Keratinocyte (primary cell): Measurements from ENCODE around the gene MAPRE2. TPM values are rescaled to one million over a fixed set of nuclear protein-coding genes. Genes with fewer than 3 reads are reported as not detected.

Experiments
- DNase-seq: peaks from one replicate; pipeline ENCODE4 v3.0.0-alpha.2; 2011; ENCODE audit warnings: low read depth, missing footprints, low spot score
- FAIRE-seq: peaks from 2 replicates; lab custom pipeline; 2011; peaks lifted over from hg19 to GRCh38; lab: Jason Lieb, UNC
- H2AFZ ChIP-seq: 2 replicates; pipeline ENCODE4 v1.6.0; 2012; ENCODE audit warnings: low read length, control low read depth, inconsistent platforms; ENCODE audit not compliant: control insufficient read depth
- H3K27ac ChIP-seq: 2 replicates; pipeline ENCODE4 v1.5.1; 2011; ENCODE audit warnings: low read length; ENCODE audit not compliant: control insufficient read depth, insufficient read depth
- H3K27me3 ChIP-seq: 3 replicates; pipeline ENCODE4 v1.6.0; 2011; ENCODE audit warnings: low read length; ENCODE audit not compliant: control insufficient read depth, insufficient read depth; ENCODE audit errors: extremely low read depth
- H3K36me3 ChIP-seq, 2 experiments: 2 replicates in 1 of 2; 3 replicates in 1 of 2; pipeline ENCODE4 v1.5.1; 2011; ENCODE audit warnings: low read length in 2 of 2, mild to moderate bottlenecking in 1 of 2; ENCODE audit not compliant: control insufficient read depth in 2 of 2, insufficient read depth in 2 of 2; ENCODE audit errors: extremely low read depth in 1 of 2
- H3K4me1 ChIP-seq: 3 replicates; pipeline ENCODE4 v1.5.1; 2011; ENCODE audit warnings: low read length; ENCODE audit not compliant: control insufficient read depth, insufficient read depth; ENCODE audit errors: extremely low read depth
- H3K4me2 ChIP-seq: 3 replicates; pipeline ENCODE4 v1.6.0; 2011; ENCODE audit warnings: low read depth, low read length; ENCODE audit not compliant: control insufficient read depth, insufficient read depth; ENCODE audit errors: extremely low read depth
- H3K4me3 ChIP-seq, 3 experiments: fragments of 200-600 bp in 1 of 3; sonication (generic) in 1 of 3; 2 replicates in 2 of 3; 3 replicates in 1 of 3; pipeline ENCODE4 v1.5.1; 2011 to 2016; ENCODE audit warnings: low read length in 3 of 3, mild to moderate bottlenecking in 3 of 3, control low read depth in 2 of 3, inconsistent platforms in 1 of 3, low read depth in 1 of 3, mixed read lengths in 1 of 3, mixed run types in 1 of 3, moderate library complexity in 1 of 3; ENCODE audit not compliant: control insufficient read depth in 2 of 3, insufficient read depth in 2 of 3; ENCODE audit errors: extremely low read depth in 1 of 3
- H3K79me2 ChIP-seq: 2 replicates; pipeline ENCODE4 v1.6.0; 2012; ENCODE audit warnings: low read length; ENCODE audit not compliant: control insufficient read depth, insufficient read depth
- H3K9ac ChIP-seq: 3 replicates; pipeline ENCODE4 v1.6.0; 2011; ENCODE audit warnings: low read length; ENCODE audit not compliant: control insufficient read depth, insufficient read depth; ENCODE audit errors: extremely low read depth
- H3K9me1 ChIP-seq: 3 replicates; pipeline ENCODE4 v1.6.0; 2011; ENCODE audit warnings: low read length; ENCODE audit not compliant: control insufficient read depth, insufficient read depth; ENCODE audit errors: extremely low read depth
- H3K9me3 ChIP-seq: 2 replicates; pipeline ENCODE4 v1.5.1; 2012; ENCODE audit warnings: low read depth, low read length; ENCODE audit not compliant: control insufficient read depth
- H4K20me1 ChIP-seq: 3 replicates; pipeline ENCODE4 v1.6.0; 2011; ENCODE audit warnings: low read length; ENCODE audit not compliant: control insufficient read depth, insufficient read depth; ENCODE audit errors: extremely low read depth
- CTCF ChIP-seq, 3 experiments: IDR thresholded peaks in 1 of 3; conservative IDR thresholded peaks in 1 of 3; optimal IDR thresholded peaks in 1 of 3; 2 replicates in 2 of 3; 3 replicates in 1 of 3; pipeline versions ENCODE3 to v1.5.1; 2011; ENCODE audit warnings: low read length in 3 of 3, mild to moderate bottlenecking in 3 of 3, moderate library complexity in 2 of 3, control low read depth in 1 of 3, inconsistent platforms in 1 of 3; ENCODE audit not compliant: insufficient read depth in 2 of 3; ENCODE audit errors: extremely low read depth in 1 of 3
- EZH2 ChIP-seq: IDR thresholded peaks from one replicate; pipeline ENCODE4 v1.6.1; 2012; ENCODE audit warnings: inconsistent platforms, mild to moderate bottlenecking, low read length, moderate library complexity
- dilution Hi-C: fragments of 300-500 bp; cut with MboI; formaldehyde crosslinking; loops from one replicate; pipeline ENCODE4 v1.7.0; 2020; ENCODE audit warnings: low sequenced_read_pairs; ENCODE audit not compliant: extremely low pct_ligation_motif_present
- polyA plus RNA-seq, 5 experiments: library from polyadenylated mRNA; depleted of rRNA in 3 of 5; stranded (reverse) in 3 of 5; stranded (forward) in 1 of 5; unstranded in 1 of 5; fragments of >200 nt; gene quantifications; 1 replicate in 1 of 5; 2 replicates in 3 of 5; 3 replicates in 1 of 5; pipeline versions ENCODE4 v1.2.1 to v1.2.3, GENCODE V29; 2011 to 2012; ENCODE audit warnings: missing spikeins in 2 of 5, low read depth in 1 of 5, low replicate concordance in 1 of 5

Gene MAPRE2
- polyA plus RNA-seq, 1 donor (not counting 4 experiments of a cell fraction or from before 2014, with no cell fraction given): 14.2 TPM

GRCh38 chr18:35190948-35191697 is 149.9 kb downstream of the MAPRE2 start:
- H3K36me3 ChIP-seq: no peaks in the 10 kb centered on the region
- H4K20me1 ChIP-seq: no peaks in the 10 kb centered on the region
- no peak for DNase-seq
- dilution Hi-C loops: no loop called here
- no peaks in the 10 kb centered on the region for H3K9me3 ChIP-seq
- no peak overlapping the region for H3K27ac ChIP-seq
- TF ChIP-seq CTCF (optimal IDR thresholded peaks at IDR 0.05 in 1 of 3, IDR thresholded peaks at IDR 0.05 in 1 of 3, conservative IDR thresholded peaks at IDR 0.05 in 1 of 3; ENCODE audit: extremely low read depth in 1 of 3, insufficient read depth in 2 of 3, low read length in 3 of 3): no peak
- no peak for TF ChIP-seq EZH2
- FAIRE-seq: no peak
- H3K4me1 ChIP-seq: no peaks in the 10 kb centered on the region
- peaks cover 3% of the 10 kb centered on the region for H3K27me3 ChIP-seq
- H3K9me1 ChIP-seq: no peaks in the 10 kb centered on the region
- no peak overlapping the region for H3K4me3 ChIP-seq
- H2AFZ ChIP-seq: no peak overlapping the region
- H3K9ac ChIP-seq: no peak overlapping the region
- no peaks in the 10 kb centered on the region for H3K79me2 ChIP-seq
- no peak overlapping the region for H3K4me2 ChIP-seq

- TF ChIP-seq EZH2 (no peak), CTCF (optimal IDR thresholded peaks at IDR 0.05 in 1 of 3, IDR thresholded peaks at IDR 0.05 in 1 of 3, conservative IDR thresholded peaks at IDR 0.05 in 1 of 3; ENCODE audit: extremely low read depth in 1 of 3, insufficient read depth in 2 of 3, low read length in 3 of 3) (no peak)
- H3K27me3 ChIP-seq: peaks cover 3% of the 10 kb centered on the region
- no peaks in the 10 kb centered on the region for H3K9me3 ChIP-seq
- no peak overlapping the region for H3K9ac ChIP-seq
- H3K9me1 ChIP-seq: no peaks in the 10 kb centered on the region
- H3K79me2 ChIP-seq: no peaks in the 10 kb centered on the region
- H3K36me3 ChIP-seq: no peaks in the 10 kb centered on the region
- DNase-seq: no peak
- no peak overlapping the region for H2AFZ ChIP-seq
- H4K20me1 ChIP-seq: no peaks in the 10 kb centered on the region
- dilution Hi-C loops: no loop called here
- H3K4me2 ChIP-seq: no peak overlapping the region
- no peaks in the 10 kb centered on the region for H3K4me1 ChIP-seq
- no peak overlapping the region for H3K27ac ChIP-seq
- no peak for FAIRE-seq
- no peak overlapping the region for H3K4me3 ChIP-seq
Measured at GRCh38 chr18:35191698-35192025, 150.4 kb downstream of the MAPRE2 start.
